WTC11 (cell line): ENCODE data around the gene PPM1G. TPM values are rescaled to one million over a fixed set of nuclear protein-coding genes. Genes with fewer than 3 reads are reported as not detected.

ENCODE experiments used
- ATAC-seq: fragments of 200-7000 bp; cut with Tn5 transposase; 2 replicates; pipeline ENCODE4 v1.10.0; 2021; ENCODE audit warnings: mild to moderate bottlenecking, moderate library complexity
- CTCF ChIA-PET: fragments of 300-600 bp; sonication (Branson Sonifier 250); formaldehyde crosslinking; loops from one replicate; lab custom pipeline; 2021; ENCODE audit warnings: antibody characterized with exemption; lab: Charles Lee
- POLR2A ChIA-PET: fragments of 350-600 bp; sonication (Branson Sonifier 250); formaldehyde crosslinking; loops from one replicate; lab custom pipeline; 2021; ENCODE audit warnings: antibody characterized with exemption; lab: Charles Lee
- DNase-seq: peaks from one replicate; pipeline ENCODE4 v3.0.0; 2021; ENCODE audit warnings: low spot score
- H3K27ac Mint-ChIP-seq: 2 replicates; pipeline ENCODE4 v1.8.0; 2021; ENCODE audit warnings: mixed read lengths
- H3K27me3 Mint-ChIP-seq: 2 replicates; pipeline ENCODE4 v1.8.0; 2021; ENCODE audit warnings: low read depth, mild to moderate bottlenecking, moderate library complexity, mixed read lengths
- H3K36me3 Mint-ChIP-seq: 2 replicates; pipeline ENCODE4 v1.8.0; 2021; ENCODE audit warnings: mixed read lengths
- H3K4me1 Mint-ChIP-seq: 2 replicates; pipeline ENCODE4 v1.8.0; 2022; ENCODE audit warnings: mixed read lengths
- H3K4me3 Mint-ChIP-seq: 2 replicates; pipeline ENCODE4 v1.8.0; 2021; ENCODE audit warnings: mild to moderate bottlenecking, moderate library complexity, mixed read lengths
- H3K9me3 Mint-ChIP-seq: 2 replicates; pipeline ENCODE4 v1.8.0; 2021; ENCODE audit warnings: mixed read lengths
- E2F1 ChIP-seq: sonication (generic); formaldehyde crosslinking; IDR thresholded peaks from 2 replicates; pipeline ENCODE4 v1.8.0; 2022; ENCODE audit warnings: mild to moderate bottlenecking, missing genetic modification reagents
- E2F5 ChIP-seq: sonication (generic); formaldehyde crosslinking; IDR thresholded peaks from 2 replicates; pipeline ENCODE4 v1.8.1; 2022; ENCODE audit warnings: mild to moderate bottlenecking, moderate library complexity, missing genetic modification reagents
- ESRRA ChIP-seq: sonication (generic); formaldehyde crosslinking; IDR thresholded peaks from 2 replicates; pipeline ENCODE4 v1.8.1; 2022; ENCODE audit warnings: mild to moderate bottlenecking, missing genetic modification reagents, borderline replicate concordance
- ETV6 ChIP-seq: sonication (generic); formaldehyde crosslinking; IDR thresholded peaks from 2 replicates; pipeline ENCODE4 v1.8.1; 2022; ENCODE audit warnings: mild to moderate bottlenecking, missing genetic modification reagents
- GTF2I ChIP-seq: fragments of 250-450 bp; sonication (Bioruptor Pico); conservative IDR thresholded peaks from 2 replicates; pipeline ENCODE4 v1.4.0; 2021; ENCODE audit warnings: mild to moderate bottlenecking
- HMGA2 ChIP-seq: fragments of 250-450 bp; sonication (Bioruptor Pico); IDR thresholded peaks from 2 replicates; pipeline ENCODE4 v1.4.0; 2021; ENCODE audit warnings: mild to moderate bottlenecking, moderate library complexity
- IRF1 ChIP-seq: sonication (generic); formaldehyde crosslinking; IDR thresholded peaks from 2 replicates; pipeline ENCODE4 v1.8.0; 2023; ENCODE audit warnings: missing genetic modification reagents
- IRF2 ChIP-seq: sonication (generic); formaldehyde crosslinking; IDR thresholded peaks from 2 replicates; pipeline ENCODE4 v1.8.0; 2022; ENCODE audit warnings: low read depth, missing genetic modification reagents, borderline replicate concordance
- JAZF1 ChIP-seq: fragments of 250-450 bp; sonication (Bioruptor Pico); IDR thresholded peaks from 2 replicates; pipeline ENCODE4 v1.9.0; 2021; ENCODE audit warnings: moderate library complexity, mild to moderate bottlenecking, inconsistent platforms
- MAX ChIP-seq: sonication (generic); formaldehyde crosslinking; IDR thresholded peaks from 2 replicates; pipeline ENCODE4 v1.8.0; 2022; ENCODE audit warnings: mild to moderate bottlenecking, missing genetic modification reagents
- MYBL2 ChIP-seq: sonication (generic); formaldehyde crosslinking; IDR thresholded peaks from 2 replicates; pipeline ENCODE4 v1.8.1; 2023; ENCODE audit warnings: mild to moderate bottlenecking, moderate library complexity, missing genetic modification reagents
- NFYB ChIP-seq: sonication (generic); formaldehyde crosslinking; conservative IDR thresholded peaks from 2 replicates; pipeline ENCODE4 v1.8.0; 2022; ENCODE audit warnings: low read depth, missing genetic modification reagents
- NR2C2 ChIP-seq: sonication (generic); formaldehyde crosslinking; IDR thresholded peaks from 2 replicates; pipeline ENCODE4 v1.8.0; 2022; ENCODE audit warnings: mild to moderate bottlenecking, missing genetic modification reagents
- PREB ChIP-seq: sonication (generic); formaldehyde crosslinking; IDR thresholded peaks from 2 replicates; pipeline ENCODE4 v1.8.1; 2022; ENCODE audit warnings: mild to moderate bottlenecking, missing genetic modification reagents, moderate library complexity, borderline replicate concordance
- RELA ChIP-seq: sonication (generic); formaldehyde crosslinking; IDR thresholded peaks from 2 replicates; pipeline ENCODE4 v1.8.1; 2022; ENCODE audit warnings: missing genetic modification reagents, mild to moderate bottlenecking, borderline replicate concordance
- SP1 ChIP-seq: sonication (generic); formaldehyde crosslinking; conservative IDR thresholded peaks from 2 replicates; pipeline ENCODE4 v1.8.1; 2022; ENCODE audit warnings: missing genetic modification reagents
- TCF7 ChIP-seq: sonication (generic); formaldehyde crosslinking; IDR thresholded peaks from 2 replicates; pipeline ENCODE4 v1.8.0; 2022; ENCODE audit warnings: mild to moderate bottlenecking, low read depth, missing genetic modification reagents, moderate library complexity
- TEAD4 ChIP-seq: sonication (generic); formaldehyde crosslinking; IDR thresholded peaks from 2 replicates; pipeline ENCODE4 v1.8.0; 2022; ENCODE audit warnings: mild to moderate bottlenecking, missing genetic modification reagents
- USF2 ChIP-seq: sonication (generic); formaldehyde crosslinking; IDR thresholded peaks from 2 replicates; pipeline ENCODE4 v1.8.1; 2023; ENCODE audit warnings: mild to moderate bottlenecking, missing genetic modification reagents, moderate library complexity
- ZBTB21 ChIP-seq: sonication (generic); formaldehyde crosslinking; IDR thresholded peaks from 2 replicates; pipeline ENCODE4 v1.8.1; 2023; ENCODE audit warnings: mild to moderate bottlenecking, missing genetic modification reagents, borderline replicate concordance
- ZNF219 ChIP-seq: sonication (generic); formaldehyde crosslinking; IDR thresholded peaks from 2 replicates; pipeline ENCODE4 v1.8.0; 2023; ENCODE audit warnings: missing genetic modification reagents, mild to moderate bottlenecking, borderline replicate concordance
- ZNF317 ChIP-seq: sonication (generic); formaldehyde crosslinking; IDR thresholded peaks from 2 replicates; pipeline ENCODE4 v1.8.1; 2023; ENCODE audit warnings: low read depth, mild to moderate bottlenecking, moderate library complexity, missing genetic modification reagents, borderline replicate concordance
- ZNF416 ChIP-seq: fragments of 250-450 bp; sonication (Bioruptor Pico); IDR thresholded peaks from 2 replicates; pipeline ENCODE4 v1.9.0; 2021; ENCODE audit warnings: mild to moderate bottlenecking, inconsistent platforms
- total RNA-seq: library from RNA; stranded (reverse); gene quantifications from 3 replicates; pipeline ENCODE4 v1.2.3, GENCODE V29; 2021

Gene PPM1G
- total RNA-seq, 1 experiment from 2014 or later = 193 TPM

- TF ChIP-seq NFYB (CRISPR knock-in tag) = no peak
- TF ChIP-seq JAZF1 (CRISPR knock-in tag) = no peak
- TF ChIP-seq HMGA2 = no peak
- TF ChIP-seq IRF1 (CRISPR knock-in tag) = no peak
- no peak for TF ChIP-seq ZBTB21 (CRISPR knock-in tag)
Observed at GRCh38 chr2:27356056-27356381, 53.4 kb downstream of the PPM1G start (continued).

- H3K36me3 Mint-ChIP-seq = peaks cover 19% of the 10 kb centered on the region
- TF ChIP-seq IRF2 = no peak
- no peak for TF ChIP-seq ESRRA (CRISPR knock-in tag)
- no peak for TF ChIP-seq TEAD4 (CRISPR knock-in tag)
- TF ChIP-seq MYBL2 (CRISPR knock-in tag) = no peak
- no peak for TF ChIP-seq ZNF416 (CRISPR knock-in tag)
- no peak for TF ChIP-seq ZNF219 (CRISPR knock-in tag)
- TF ChIP-seq ETV6 (CRISPR knock-in tag) = no peak
- TF ChIP-seq TCF7 (CRISPR knock-in tag) = no peak
- TF ChIP-seq PREB (CRISPR knock-in tag) = no peak
- TF ChIP-seq, all 79 proteins: peak for 0
- ChIA-PET CTCF (interaction anchor here (0.7 to 1.4 kb wide), 3 partner anchors 9 to 329 kb away, joined by 3 to 6 read pairs (median 4); no protein-coding TSS in a partner anchor), POLR2A (no interaction called here)
- Mint-ChIP-seq H3K4me1 (peaks cover 41% of the 10 kb centered on the region), H3K27ac (0 out of 2 replicates have a peak overlapping the region, but pooled peaks have one; percentile 89), H3K9me3 (peaks cover 8% of the 10 kb centered on the region), H3K27me3 (no peaks in the 10 kb centered on the region), H3K4me3 (peak overlapping the region; percentile 93)
- no peak for ATAC-seq
- no peak for DNase-seq
Observed at GRCh38 chr2:27354597-27354927, 54.8 kb downstream of the PPM1G start.

- Mint-ChIP-seq H3K4me3 (peak overlapping the region; percentile 93), H3K9me3 (peaks cover 8% of the 10 kb centered on the region), H3K36me3 (peaks cover 22% of the 10 kb centered on the region), H3K4me1 (peaks cover 41% of the 10 kb centered on the region), H3K27ac (peak overlapping the region; percentile 89), H3K27me3 (no peaks in the 10 kb centered on the region)
- ChIA-PET CTCF (interaction anchor here (0.7 to 1.4 kb wide), 5 partner anchors 8 to 330 kb away, joined by 3 to 6 read pairs (median 4); no protein-coding TSS in a partner anchor), POLR2A (no interaction called here)
- ATAC-seq (no peak), DNase-seq (no peak)
- TF ChIP-seq E2F5 (no peak), NR2C2 (CRISPR knock-in tag) (no peak), JAZF1 (CRISPR knock-in tag) (no peak), GTF2I (CRISPR knock-in tag) (no peak), RELA (no peak), SP1 (no peak), HMGA2 (no peak), E2F1 (CRISPR knock-in tag) (no peak), USF2 (CRISPR knock-in tag) (no peak), ZNF317 (no peak), MAX (CRISPR knock-in tag) (no peak), IRF1 (CRISPR knock-in tag) (no peak)
Observed at GRCh38 chr2:27353762-27354596, 55.4 kb downstream of the PPM1G start.
